Fibroblast of the aortic adventitia (primary cell): ENCODE results near the gene MORC3. TPM values are rescaled to one million over a fixed set of nuclear protein-coding genes. Genes with fewer than 3 reads are reported as not detected.

Experiments
- DNase-seq: peaks from one replicate; pipeline ENCODE4 v3.0.0-alpha.2; 2010; ENCODE audit warnings: low read depth
- H3K4me3 ChIP-seq: 2 replicates; pipeline ENCODE4 v1.5.1; 2011; ENCODE audit warnings: low read depth, mild to moderate bottlenecking, control low read depth, low read length, moderate library complexity
- CTCF ChIP-seq: IDR thresholded peaks from 2 replicates; pipeline ENCODE4 v1.5.1; 2011; ENCODE audit warnings: mild to moderate bottlenecking, low read length, control low read depth, inconsistent platforms; ENCODE audit not compliant: insufficient read depth
- total RNA-seq: library from RNA; depleted of rRNA; stranded (reverse); fragments of >200 nt; gene quantifications from 2 replicates; pipeline ENCODE4 v1.2.3, GENCODE V29; 2012; ENCODE audit warnings: low replicate concordance

The MORC3 gene
- total RNA-seq, 1 donor: 38.1 TPM

GRCh38 chr21:36347962-36348328 is 27.9 kb downstream of the MORC3 start:
- no peak for TF ChIP-seq CTCF
- DNase-seq: peak; percentile 38
- H3K4me3 ChIP-seq: no peak overlapping the region

- no peak for TF ChIP-seq CTCF
- DNase-seq: no peak
- no peak overlapping the region for H3K4me3 ChIP-seq
Observed at GRCh38 chr21:36349315-36349714, 29.3 kb downstream of the MORC3 start.

GRCh38 chr21:36350282-36350910 is 30.4 kb downstream of the MORC3 start:
- no peak for TF ChIP-seq CTCF
- H3K4me3 ChIP-seq: no peak overlapping the region
- peak; percentile 71 for DNase-seq

GRCh38 chr21:36354918-36355680 is 35.1 kb downstream of the MORC3 start:
- no peak overlapping the region for H3K4me3 ChIP-seq
- DNase-seq: no peak
- no peak for TF ChIP-seq CTCF

- no peak overlapping the region for H3K4me3 ChIP-seq
- TF ChIP-seq CTCF: no peak
- DNase-seq: no peak
Observed at GRCh38 chr21:36355868-36356267, 35.9 kb downstream of the MORC3 start.

GRCh38 chr21:36359185-36359584 is 39.2 kb downstream of the MORC3 start:
- no peak for TF ChIP-seq CTCF
- H3K4me3 ChIP-seq: no peak overlapping the region
- no peak for DNase-seq
